ENCODE measurements around the gene SCAMP5.

SCAMP5 gene

DNA sequence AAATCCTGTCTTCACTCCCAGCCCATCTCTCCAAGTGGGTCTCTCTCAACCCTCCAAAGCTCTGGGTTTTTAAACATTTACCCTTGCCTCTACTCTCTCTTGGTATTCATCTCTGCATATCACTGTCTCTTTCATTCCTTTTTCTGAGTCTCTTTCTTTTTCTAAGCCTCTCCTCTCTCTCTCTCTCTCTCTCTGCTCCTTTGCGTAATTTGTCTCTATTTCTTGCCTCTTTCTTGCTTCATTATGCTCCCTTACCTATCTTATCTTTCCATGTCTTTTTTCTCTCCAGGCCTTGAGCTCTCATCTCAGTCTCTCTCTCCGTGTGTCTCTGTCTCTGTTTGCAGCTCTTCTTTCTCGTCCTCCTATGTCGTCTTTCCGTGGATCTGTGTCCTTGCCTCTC is 678 bp upstream of the SCAMP5 start:
- ATAC-seq (ENCODE audit: low read depth) (no peak), DNase-seq (ENCODE audit: low spot score) (no peak)
- Histone ChIP-seq H3K27ac (ENCODE audit: poor library complexity, severe bottlenecking) (no peak overlapping the region), H3K27me3 (ENCODE audit: insufficient read depth, poor library complexity, severe bottlenecking) (no peaks in the 10 kb centered on the region), H3K4me3 (ENCODE audit: severe bottlenecking) (no peak overlapping the region), H3K9me3 (ENCODE audit: severe bottlenecking) (no peaks in the 10 kb centered on the region), H3K4me1 (ENCODE audit: insufficient read depth, poor library complexity, severe bottlenecking) (peaks cover 4% of the 10 kb centered on the region), H3K36me3 (ENCODE audit: low read depth) (no peaks in the 10 kb centered on the region)
- TF ChIP-seq, protein P1, sequence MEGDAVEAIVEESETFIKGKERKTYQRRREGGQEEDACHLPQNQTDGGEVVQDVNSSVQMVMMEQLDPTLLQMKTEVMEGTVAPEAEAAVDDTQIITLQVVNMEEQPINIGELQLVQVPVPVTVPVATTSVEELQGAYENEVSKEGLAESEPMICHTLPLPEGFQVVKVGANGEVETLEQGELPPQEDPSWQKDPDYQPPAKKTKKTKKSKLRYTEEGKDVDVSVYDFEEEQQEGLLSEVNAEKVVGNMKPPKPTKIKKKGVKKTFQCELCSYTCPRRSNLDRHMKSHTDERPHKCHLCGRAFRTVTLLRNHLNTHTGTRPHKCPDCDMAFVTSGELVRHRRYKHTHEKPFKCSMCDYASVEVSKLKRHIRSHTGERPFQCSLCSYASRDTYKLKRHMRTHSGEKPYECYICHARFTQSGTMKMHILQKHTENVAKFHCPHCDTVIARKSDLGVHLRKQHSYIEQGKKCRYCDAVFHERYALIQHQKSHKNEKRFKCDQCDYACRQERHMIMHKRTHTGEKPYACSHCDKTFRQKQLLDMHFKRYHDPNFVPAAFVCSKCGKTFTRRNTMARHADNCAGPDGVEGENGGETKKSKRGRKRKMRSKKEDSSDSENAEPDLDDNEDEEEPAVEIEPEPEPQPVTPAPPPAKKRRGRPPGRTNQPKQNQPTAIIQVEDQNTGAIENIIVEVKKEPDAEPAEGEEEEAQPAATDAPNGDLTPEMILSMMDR (IDR thresholded peaks at IDR 0.05; ENCODE audit: poor library complexity, severe bottlenecking) = no peak

DNA sequence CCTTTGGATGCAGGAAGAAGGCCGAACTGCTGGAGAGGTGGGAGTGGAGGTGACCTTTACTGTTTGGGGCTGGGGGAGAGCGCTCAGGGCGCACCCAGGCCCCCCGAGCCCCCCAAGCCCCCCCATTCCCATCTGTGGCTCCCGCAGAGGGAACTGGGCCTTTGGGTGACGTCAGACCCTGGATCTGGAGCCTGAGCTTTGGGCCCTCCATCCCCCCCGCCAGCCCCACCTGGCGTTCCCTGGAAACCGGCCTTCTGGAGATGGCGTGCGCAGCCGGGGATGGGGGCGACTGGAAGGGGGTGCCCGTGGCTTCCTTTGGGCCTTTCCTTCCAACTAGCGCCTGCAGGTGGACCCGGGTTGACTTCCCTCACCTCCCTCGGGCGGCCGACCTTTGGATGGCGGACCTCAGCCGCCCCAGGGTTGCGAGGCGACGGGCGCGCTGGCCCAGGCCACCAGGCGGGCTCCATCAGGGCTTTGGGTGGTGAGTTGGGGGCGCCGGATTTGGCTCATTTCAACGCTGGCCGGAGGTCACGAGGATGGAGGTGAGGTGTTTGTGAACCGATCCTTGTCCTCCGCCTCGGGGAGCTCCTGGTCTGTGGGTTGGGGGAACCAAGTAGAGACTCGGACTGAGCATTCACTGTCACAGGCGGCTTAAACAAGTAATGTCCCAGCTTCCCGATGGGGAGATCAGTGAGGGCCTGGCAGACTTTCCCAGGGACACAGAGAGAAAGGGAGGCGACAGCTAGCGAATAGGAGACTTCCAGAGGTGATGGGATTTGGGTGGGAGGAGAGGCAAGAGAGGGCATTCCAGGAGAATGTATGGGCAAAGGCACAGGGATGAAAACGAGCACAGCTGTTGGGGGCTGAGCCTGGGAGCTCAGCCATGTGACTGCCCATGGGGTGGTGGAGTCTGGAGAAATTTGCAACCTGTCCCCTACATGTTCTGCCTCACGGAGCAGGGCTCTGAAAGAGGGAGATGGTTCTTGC is 709 bp downstream of the SCAMP5 start:
- Histone ChIP-seq H3K36me3 (ENCODE audit: low read depth) (no peaks in the 10 kb centered on the region), H3K9me3 (ENCODE audit: severe bottlenecking) (no peaks in the 10 kb centered on the region), H3K27me3 (ENCODE audit: insufficient read depth, poor library complexity, severe bottlenecking) (no peaks in the 10 kb centered on the region), H3K27ac (ENCODE audit: poor library complexity, severe bottlenecking) (no peak overlapping the region), H3K4me1 (ENCODE audit: insufficient read depth, poor library complexity, severe bottlenecking) (no peaks in the 10 kb centered on the region), H3K4me3 (ENCODE audit: severe bottlenecking) (peak overlapping the region; percentile 54)
- TF ChIP-seq, protein P1 (IDR thresholded peaks at IDR 0.05; ENCODE audit: poor library complexity, severe bottlenecking) = no peak
- DNase-seq (ENCODE audit: low spot score) (no peak), ATAC-seq (ENCODE audit: low read depth) (peak; percentile 15)

DNA sequence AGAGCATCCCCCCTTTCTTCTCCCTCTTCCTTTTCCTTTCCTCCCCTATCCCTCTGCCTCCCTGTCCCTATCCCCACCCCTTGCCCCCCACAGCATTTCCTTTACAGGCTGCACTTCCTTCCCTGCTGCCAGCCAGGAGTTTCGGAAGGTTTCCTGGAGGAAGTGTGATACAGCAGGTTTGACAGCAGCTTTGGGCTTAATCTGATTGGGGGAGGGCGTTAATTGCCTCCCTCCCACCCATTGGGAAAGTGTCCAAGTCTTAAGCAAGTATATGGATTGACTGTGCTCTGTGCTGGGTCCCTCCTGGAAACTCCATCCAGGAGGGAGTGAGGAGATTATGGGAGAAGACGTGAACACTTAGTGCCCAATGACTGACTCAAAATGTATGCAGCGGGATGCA is 1.8 kb downstream of the SCAMP5 start:
- ATAC-seq (ENCODE audit: low read depth) (no peak), DNase-seq (ENCODE audit: low spot score) (no peak)
- H3K27me3 ChIP-seq (ENCODE audit: insufficient read depth, poor library complexity, severe bottlenecking) = no peaks in the 10 kb centered on the region
- no peaks in the 10 kb centered on the region for H3K9me3 ChIP-seq (ENCODE audit: severe bottlenecking)
- H3K36me3 ChIP-seq (ENCODE audit: low read depth) = no peaks in the 10 kb centered on the region
- no peak overlapping the region for H3K4me3 ChIP-seq (ENCODE audit: severe bottlenecking)
- TF ChIP-seq, protein P1 (IDR thresholded peaks at IDR 0.05; ENCODE audit: poor library complexity, severe bottlenecking) = no peak
- H3K4me1 ChIP-seq (ENCODE audit: insufficient read depth, poor library complexity, severe bottlenecking) = no peaks in the 10 kb centered on the region
- no peak overlapping the region for H3K27ac ChIP-seq (ENCODE audit: poor library complexity, severe bottlenecking)

DNA sequence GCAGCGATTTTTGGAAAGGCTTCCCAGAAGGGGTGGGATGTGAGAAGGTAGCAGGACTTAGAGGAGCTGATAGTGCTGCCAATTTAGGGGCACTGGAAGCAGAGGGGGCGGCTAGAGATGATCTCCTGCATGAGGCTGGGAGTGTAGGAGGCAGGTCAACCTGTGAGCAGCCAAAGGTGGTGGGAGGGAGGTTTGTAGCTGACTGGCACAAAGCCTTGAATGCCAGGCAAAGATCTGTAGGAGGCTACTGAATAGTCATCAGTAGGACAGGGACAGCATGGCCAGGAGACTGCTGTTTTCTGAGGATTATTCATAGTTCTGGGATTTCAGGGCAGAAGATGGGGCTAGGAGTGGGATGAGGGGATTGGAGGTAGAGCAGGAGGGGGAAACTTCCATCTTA is 2.2 kb downstream of the SCAMP5 start:
- Histone ChIP-seq H3K36me3 (ENCODE audit: low read depth) (no peaks in the 10 kb centered on the region), H3K4me1 (ENCODE audit: insufficient read depth, poor library complexity, severe bottlenecking) (no peaks in the 10 kb centered on the region), H3K9me3 (ENCODE audit: severe bottlenecking) (no peaks in the 10 kb centered on the region), H3K27me3 (ENCODE audit: insufficient read depth, poor library complexity, severe bottlenecking) (no peaks in the 10 kb centered on the region), H3K4me3 (ENCODE audit: severe bottlenecking) (no peak overlapping the region), H3K27ac (ENCODE audit: poor library complexity, severe bottlenecking) (no peak overlapping the region)
- no peak for ATAC-seq (ENCODE audit: low read depth)
- TF ChIP-seq, protein P1 (IDR thresholded peaks at IDR 0.05; ENCODE audit: poor library complexity, severe bottlenecking) = no peak
- no peak for DNase-seq (ENCODE audit: low spot score)

DNA sequence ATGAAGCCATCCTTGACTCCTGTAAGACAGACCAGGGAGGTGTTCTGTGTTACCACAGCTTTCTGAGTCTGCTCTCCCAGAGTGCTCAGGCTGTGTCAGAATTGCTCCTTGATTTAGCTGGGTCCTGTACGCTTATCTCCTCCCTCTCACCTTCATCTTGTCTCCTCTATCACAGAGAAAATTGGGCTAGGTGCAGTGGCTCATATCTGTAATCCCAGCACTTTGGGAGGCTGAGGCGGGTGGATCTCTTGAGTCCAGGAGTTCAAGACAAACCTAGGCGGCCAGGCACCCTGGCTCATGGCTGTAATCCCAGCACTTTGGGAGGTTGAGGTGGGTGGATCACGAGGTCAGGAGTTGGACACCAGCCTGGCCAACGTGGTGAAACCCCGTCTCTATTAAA is 5.9 kb downstream of the SCAMP5 start:
- H3K27me3 ChIP-seq (ENCODE audit: insufficient read depth, poor library complexity, severe bottlenecking) = no peaks in the 10 kb centered on the region
- DNase-seq (ENCODE audit: low spot score) (no peak), ATAC-seq (ENCODE audit: low read depth) (no peak)
- no peaks in the 10 kb centered on the region for H3K36me3 ChIP-seq (ENCODE audit: low read depth)
- no peak overlapping the region for H3K27ac ChIP-seq (ENCODE audit: poor library complexity, severe bottlenecking)
- no peaks in the 10 kb centered on the region for H3K4me1 ChIP-seq (ENCODE audit: insufficient read depth, poor library complexity, severe bottlenecking)
- TF ChIP-seq, protein P1 (IDR thresholded peaks at IDR 0.05; ENCODE audit: poor library complexity, severe bottlenecking) = no peak
- H3K9me3 ChIP-seq (ENCODE audit: severe bottlenecking) = no peaks in the 10 kb centered on the region
- H3K4me3 ChIP-seq (ENCODE audit: severe bottlenecking) = no peak overlapping the region
